HUDEP-2 (cell line): Measurements from ENCODE around the gene PDHX.
A peak's percentile ranks its signal among the peaks of the same experiment; 100 is the strongest.

Source experiments
- DNase-seq, 76 experiments: peaks; one replicate each; lab custom pipeline; 2025; ENCODE audit not compliant: unreplicated experiment in 76 of 76; lab: John Stamatoyannopoulos, UW

Gene PDHX

GRCh38 chr11:34986883-34987520, 70.6 kb downstream of the PDHX start:
- no peak for DNase-seq

- DNase-seq: no peak
These were observed 71.2 kb downstream of the PDHX start for GRCh38 chr11:34987617-34988016.

- no peak for DNase-seq
These were observed 72.2 kb downstream of the PDHX start for GRCh38 chr11:34988294-34989255.

GRCh38 chr11:34990916-34991315, 74.5 kb downstream of the PDHX start:
- no peak for DNase-seq

GRCh38 chr11:34994854-34995253, 78.4 kb downstream of the PDHX start:
- DNase-seq: no peak

GRCh38 chr11:34996958-34997357, 80.5 kb downstream of the PDHX start:
- no peak for DNase-seq

GRCh38 chr11:34997952-34998528, 81.6 kb downstream of the PDHX start:
- DNase-seq: peak in 4 of 76 experiments; percentile 1 to 6 (median 6)

- no peak for DNase-seq
These were observed 83.0 kb downstream of the PDHX start for GRCh38 chr11:34999453-34999852.

GRCh38 chr11:35003186-35003585, 86.8 kb downstream of the PDHX start:
- no peak for DNase-seq

GRCh38 chr11:35003658-35004057, 87.2 kb downstream of the PDHX start:
- DNase-seq: no peak

GRCh38 chr11:35005141-35005780, 88.8 kb downstream of the PDHX start:
- DNase-seq: no peak

- no peak for DNase-seq
These were observed 90.1 kb downstream of the PDHX start for GRCh38 chr11:35006389-35007128.

- no peak for DNase-seq
These were observed 90.9 kb downstream of the PDHX start for GRCh38 chr11:35007277-35007676.

GRCh38 chr11:35009191-35009943, 92.9 kb downstream of the PDHX start:
- DNase-seq: no peak

GRCh38 chr11:35009944-35010342, 93.5 kb downstream of the PDHX start:
- no peak for DNase-seq

GRCh38 chr11:35010654-35011053, 94.2 kb downstream of the PDHX start:
- no peak for DNase-seq

- DNase-seq: no peak
These were observed 95.0 kb downstream of the PDHX start for GRCh38 chr11:35011389-35011788.

GRCh38 chr11:35011944-35012343, 95.5 kb downstream of the PDHX start:
- no peak for DNase-seq

GRCh38 chr11:35012467-35013191, 96.2 kb downstream of the PDHX start:
- no peak for DNase-seq
